ENCODE results near the gene NFIX. TPM values are rescaled to one million over a fixed set of nuclear protein-coding genes. Genes with fewer than 3 reads are reported as not detected.

NFIX gene
- total RNA-seq, 2 experiments from 2014 or later: 1.2 to 1.5 TPM

DNA sequence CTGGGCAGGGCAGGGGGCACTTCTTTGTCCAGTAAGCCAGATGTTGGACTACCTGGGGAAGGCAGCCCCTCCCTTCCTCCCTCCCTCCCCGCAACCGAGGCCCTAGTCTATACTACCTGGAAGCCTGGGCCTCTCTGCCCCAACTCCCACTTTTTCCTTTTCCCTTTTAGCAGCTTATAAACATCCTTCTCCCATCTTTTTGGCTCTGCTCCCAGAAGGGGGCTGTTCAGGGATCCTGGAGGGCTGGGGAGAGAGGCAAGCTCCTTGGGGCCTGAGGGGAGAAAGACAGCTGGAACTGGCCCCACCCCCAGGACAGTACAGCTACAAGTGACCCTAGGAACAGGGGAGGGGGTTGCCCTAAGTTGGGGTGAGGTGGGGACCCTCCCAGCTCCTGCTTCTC is 62.5 kb downstream of the NFIX start:
- ChIA-PET CTCF (interaction anchor here (0.8 to 2.3 kb wide), 4 partner anchors 13 to 806 kb away, joined by 3 to 13 read pairs (median 4); no protein-coding TSS in a partner anchor), POLR2A (no interaction called here)
- H3K9me3 Mint-ChIP-seq: no peaks in the 10 kb centered on the region
- H3K36me3 Mint-ChIP-seq (ENCODE audit: low read depth): no peaks in the 10 kb centered on the region
- no peak overlapping the region for H3K4me3 Mint-ChIP-seq
- H3K27ac Mint-ChIP-seq: no peak overlapping the region
- no peak for DNase-seq
- H3K27me3 Mint-ChIP-seq: peaks cover 18% of the 10 kb centered on the region
- peaks cover 9% of the 10 kb centered on the region for H3K4me1 Mint-ChIP-seq

- DNase-seq: no peak
- Mint-ChIP-seq H3K27ac (no peak overlapping the region), H3K4me1 (peaks cover 9% of the 10 kb centered on the region), H3K27me3 (peaks cover 26% of the 10 kb centered on the region), H3K9me3 (no peaks in the 10 kb centered on the region), H3K36me3 (ENCODE audit: low read depth) (no peaks in the 10 kb centered on the region), H3K4me3 (no peak overlapping the region)
- ChIA-PET POLR2A (interaction anchor here (0.5 kb wide), 1 partner anchor 919 kb away, joined by 3 read pairs; the partner anchor contains the start of gene ZNF20), CTCF (interaction anchor here (1.0 to 3.9 kb wide), 6 partner anchors 9 to 94 kb away, joined by 3 to 29 read pairs (median 14); no protein-coding TSS in a partner anchor)
Observed at GRCh38 chr19:13058951-13059660, 63.8 kb downstream of the NFIX start.

- Mint-ChIP-seq H3K9me3 (no peaks in the 10 kb centered on the region), H3K27ac (no peak overlapping the region), H3K36me3 (ENCODE audit: low read depth) (no peaks in the 10 kb centered on the region), H3K4me1 (peaks cover 9% of the 10 kb centered on the region), H3K4me3 (no peak overlapping the region), H3K27me3 (peaks cover 26% of the 10 kb centered on the region)
- ChIA-PET CTCF (interaction anchor here (0.9 to 3.9 kb wide), 21 partner anchors 8 to 466 kb away, joined by 3 to 29 read pairs (median 7); no protein-coding TSS in a partner anchor), POLR2A (no interaction called here)
- DNase-seq: no peak
Observed at GRCh38 chr19:13060233-13060963, 65.1 kb downstream of the NFIX start.

DNA sequence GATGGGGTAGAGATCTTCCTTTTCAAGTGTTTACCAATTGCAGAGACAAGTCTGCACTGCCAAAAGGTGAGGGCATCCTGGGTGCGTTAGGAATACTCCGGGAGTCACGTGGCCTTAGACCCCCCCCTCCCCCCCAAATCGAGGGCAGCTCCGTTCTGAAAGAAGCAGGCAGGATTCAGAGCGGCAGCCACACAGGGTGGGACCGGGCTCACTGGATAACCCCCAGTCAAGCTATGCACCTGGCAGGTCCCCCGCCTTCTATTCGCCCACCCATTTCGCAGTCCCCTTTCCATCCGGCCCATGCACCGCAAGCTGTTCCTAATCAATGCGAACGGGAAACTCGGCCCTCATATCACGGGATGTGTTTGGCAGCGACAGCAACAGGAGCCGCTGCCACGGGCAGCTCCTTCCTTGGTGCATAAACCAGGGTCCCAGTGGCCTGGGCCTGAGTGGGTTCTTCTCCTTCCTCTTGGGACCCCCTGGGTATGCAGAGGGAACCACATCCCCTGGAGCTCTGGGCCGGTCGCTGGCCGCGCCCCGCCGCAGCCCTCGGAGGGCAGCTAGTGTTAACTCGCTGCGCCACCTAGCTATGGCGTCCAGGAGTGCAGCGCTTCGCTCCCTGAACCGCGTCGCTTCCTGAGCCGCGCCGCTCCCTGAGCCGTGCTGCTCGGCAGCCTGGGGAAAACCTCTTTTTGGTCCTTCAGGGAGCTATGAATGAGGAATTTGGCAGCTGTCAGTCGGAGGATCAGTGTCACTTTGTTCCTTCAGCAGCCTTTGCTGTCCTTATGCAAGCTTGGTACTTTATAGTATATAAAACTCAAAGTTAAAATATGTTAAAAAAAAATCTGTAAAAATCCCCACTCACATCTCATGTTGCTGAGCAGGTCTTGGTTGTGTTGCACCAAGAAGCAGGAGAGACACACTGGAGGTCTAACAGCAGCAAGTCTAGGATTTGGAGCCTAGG is 66.0 kb downstream of the NFIX start:
- POLR2A ChIA-PET: no interaction called here
- peaks cover 26% of the 10 kb centered on the region for H3K27me3 Mint-ChIP-seq
- no peak overlapping the region for H3K27ac Mint-ChIP-seq
- H3K9me3 Mint-ChIP-seq: no peaks in the 10 kb centered on the region
- CTCF ChIA-PET: interaction anchor here (0.6 to 3.9 kb wide), 33 partner anchors 8 to 465 kb away, joined by 3 to 29 read pairs (median 4); no protein-coding TSS in a partner anchor
- H3K4me3 Mint-ChIP-seq: peak overlapping the region; percentile 58
- peak; percentile 79 for DNase-seq
- no peaks in the 10 kb centered on the region for H3K36me3 Mint-ChIP-seq (ENCODE audit: low read depth)
- peaks cover 9% of the 10 kb centered on the region for H3K4me1 Mint-ChIP-seq

GRCh38 chr19:13062317-13062716 is 67.0 kb downstream of the NFIX start:
- Mint-ChIP-seq H3K9me3 (no peaks in the 10 kb centered on the region), H3K4me1 (peaks cover 9% of the 10 kb centered on the region), H3K4me3 (no peak overlapping the region), H3K27ac (no peak overlapping the region), H3K36me3 (ENCODE audit: low read depth) (no peaks in the 10 kb centered on the region), H3K27me3 (peaks cover 26% of the 10 kb centered on the region)
- CTCF ChIA-PET: interaction anchor here (0.6 to 3.9 kb wide), 12 partner anchors 8 to 1594 kb away, joined by 3 to 29 read pairs (median 6); no protein-coding TSS in a partner anchor
- POLR2A ChIA-PET: no interaction called here
- DNase-seq: no peak

DNA sequence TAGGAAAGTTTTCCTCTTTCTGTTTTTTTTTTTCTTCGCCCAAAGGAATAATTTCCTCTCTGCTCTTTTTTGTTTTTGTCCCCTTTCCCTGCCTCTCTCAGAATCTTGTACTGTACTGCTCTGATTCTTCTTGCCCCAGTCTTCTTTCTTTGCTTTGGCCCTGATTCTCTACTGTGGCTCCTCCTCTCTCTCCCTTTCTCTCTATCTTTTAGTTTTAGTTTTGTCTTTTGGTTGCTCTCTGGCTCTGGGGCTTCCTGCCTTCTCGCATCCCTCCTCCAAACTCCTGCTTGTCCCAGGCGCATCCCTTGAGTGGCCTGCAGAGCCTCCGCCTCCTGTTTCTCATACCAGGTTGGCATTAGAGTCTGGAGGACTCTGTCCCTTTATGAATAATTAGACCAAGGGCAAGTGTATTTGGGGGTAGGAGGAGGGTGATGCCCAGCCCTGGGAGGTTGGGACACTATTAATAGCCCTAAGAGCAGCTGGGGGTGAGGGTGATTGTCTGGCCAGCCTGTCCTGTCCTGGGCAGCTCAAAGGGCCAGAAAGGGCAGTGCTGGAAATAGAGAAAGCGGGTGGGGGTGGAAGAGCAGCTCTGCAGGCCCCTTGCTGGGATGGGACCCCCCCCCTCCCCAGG is 68.3 kb downstream of the NFIX start:
- no peaks in the 10 kb centered on the region for H3K9me3 Mint-ChIP-seq
- no peaks in the 10 kb centered on the region for H3K36me3 Mint-ChIP-seq (ENCODE audit: low read depth)
- peaks cover 26% of the 10 kb centered on the region for H3K27me3 Mint-ChIP-seq
- ChIA-PET POLR2A (no interaction called here), CTCF (interaction anchor here (0.9 to 1.6 kb wide), 2 partner anchors 85 to 86 kb away, joined by 3 read pairs; no protein-coding TSS in a partner anchor)
- H3K27ac Mint-ChIP-seq: no peak overlapping the region
- peaks cover 9% of the 10 kb centered on the region for H3K4me1 Mint-ChIP-seq
- no peak overlapping the region for H3K4me3 Mint-ChIP-seq
- no peak for DNase-seq

DNA sequence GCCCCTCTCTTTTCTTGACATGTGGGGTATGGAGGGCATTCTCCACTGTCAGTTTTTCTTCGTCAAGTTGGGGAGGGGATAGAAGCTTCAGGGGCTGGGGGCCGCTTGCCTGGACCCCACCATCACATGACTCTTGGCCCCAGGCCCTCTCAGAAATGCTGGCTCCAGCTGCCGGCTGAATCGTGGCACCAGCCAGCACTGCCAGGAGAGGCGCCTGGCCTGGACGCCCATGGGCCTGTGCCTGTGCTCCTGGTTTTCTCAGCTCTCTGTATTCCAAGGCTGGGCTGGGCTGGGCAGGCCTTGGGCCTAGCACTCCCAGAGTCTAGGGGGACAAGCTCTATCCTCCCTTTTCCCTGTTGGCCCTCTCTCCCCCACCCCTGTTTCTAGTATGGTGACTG is 68.8 kb downstream of the NFIX start:
- CTCF ChIA-PET: interaction anchor here (0.9 to 1.6 kb wide), 2 partner anchors 85 to 87 kb away, joined by 3 read pairs; no protein-coding TSS in a partner anchor
- Mint-ChIP-seq H3K4me1 (peaks cover 9% of the 10 kb centered on the region), H3K36me3 (ENCODE audit: low read depth) (no peaks in the 10 kb centered on the region), H3K9me3 (no peaks in the 10 kb centered on the region), H3K27me3 (peaks cover 26% of the 10 kb centered on the region), H3K27ac (no peak overlapping the region), H3K4me3 (no peak overlapping the region)
- POLR2A ChIA-PET: no interaction called here
- no peak for DNase-seq

DNA sequence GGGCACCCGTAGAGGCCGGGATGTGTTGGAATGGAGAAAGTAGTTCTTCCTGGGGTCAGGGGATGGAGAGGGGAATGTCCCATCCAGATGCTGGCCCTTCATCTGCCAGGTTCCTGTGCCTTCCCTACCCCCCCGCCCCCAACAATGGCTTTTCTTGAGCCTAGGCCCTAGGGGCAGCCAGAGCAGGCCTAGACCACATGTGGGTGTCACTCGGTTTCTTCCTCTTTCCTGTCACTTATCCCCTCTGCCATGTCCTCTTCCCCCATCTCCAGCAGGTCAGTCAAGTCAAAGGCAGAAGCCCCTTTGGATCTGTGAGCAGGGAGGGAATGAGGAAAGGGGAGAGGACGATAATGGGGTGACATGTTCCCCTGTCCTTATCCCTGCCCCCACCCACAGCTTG is 71.0 kb downstream of the NFIX start:
- CTCF ChIA-PET: interaction anchor here (3.0 kb wide), 1 partner anchor 101 kb away, joined by 10 read pairs; no protein-coding TSS in a partner anchor

GRCh38 chr19:13066933-13067807 is 71.9 kb downstream of the NFIX start:
- POLR2A ChIA-PET: no interaction called here
- Mint-ChIP-seq H3K27ac (no peak overlapping the region), H3K4me1 (no peaks in the 10 kb centered on the region), H3K4me3 (no peak overlapping the region), H3K9me3 (no peaks in the 10 kb centered on the region), H3K36me3 (ENCODE audit: low read depth) (no peaks in the 10 kb centered on the region), H3K27me3 (peaks cover 12% of the 10 kb centered on the region)
- no peak for DNase-seq
- CTCF ChIA-PET: interaction anchor here (1.2 to 3.0 kb wide), 2 partner anchors 17 to 102 kb away, joined by 3 to 10 read pairs; no protein-coding TSS in a partner anchor

More for the DNA sequence above, 71.0 kb downstream of the NFIX start:
- H3K27ac Mint-ChIP-seq: no peak overlapping the region
- no peaks in the 10 kb centered on the region for H3K9me3 Mint-ChIP-seq
- no peak for DNase-seq
- peaks cover 20% of the 10 kb centered on the region for H3K27me3 Mint-ChIP-seq
- no peaks in the 10 kb centered on the region for H3K36me3 Mint-ChIP-seq (ENCODE audit: low read depth)
- POLR2A ChIA-PET: no interaction called here
- H3K4me1 Mint-ChIP-seq: peaks cover 3% of the 10 kb centered on the region
- H3K4me3 Mint-ChIP-seq: no peak overlapping the region

- Mint-ChIP-seq H3K4me3 (no peak overlapping the region), H3K9me3 (no peaks in the 10 kb centered on the region), H3K36me3 (ENCODE audit: low read depth) (no peaks in the 10 kb centered on the region), H3K27me3 (peaks cover 5% of the 10 kb centered on the region), H3K4me1 (no peaks in the 10 kb centered on the region), H3K27ac (no peak overlapping the region)
- no peak for DNase-seq
- ChIA-PET POLR2A (no interaction called here), CTCF (interaction anchor here (0.7 to 3.0 kb wide), 5 partner anchors 8 to 312 kb away, joined by 3 to 10 read pairs (median 3); no protein-coding TSS in a partner anchor)
Observed at GRCh38 chr19:13068085-13068846, 73.0 kb downstream of the NFIX start.

Measured in activated CD4-positive, alpha-beta T cell treated with anti-CD3 and anti-CD28 coated beads, Interleukin-2, amount 10 ng/mL, durations not matched to agents 7 days and 5 days (primary cell).